Esophagus squamous epithelium (tissue), 5 donors: ENCODE measurements around the gene SUPT20HL2. TPM values are rescaled to one million over a fixed set of nuclear protein-coding genes. Genes with fewer than 3 reads are reported as not detected.

Experiments
- DNase-seq: peaks from one replicate; lab custom pipeline; 2025; lab: John Stamatoyannopoulos, UW
- H3K27ac ChIP-seq, 4 donors: fragments of 200-600 bp; sonication (generic); one replicate each; pipeline ENCODE4 v1.5.1; 2016 to 2019; ENCODE audit warnings: mild to moderate bottlenecking in 1 of 4
- H3K27me3 ChIP-seq, 4 donors: fragments of 200-600 bp; sonication (generic); 1 replicate in 3 of 4; 2 replicates in 1 of 4; pipeline versions ENCODE4 v1.5.1 to v1.6.0; 2017 to 2021; ENCODE audit warnings: antibody characterized with exemption in 1 of 4
- H3K36me3 ChIP-seq, 3 donors: fragments of 200-600 bp; sonication (generic); one replicate each; pipeline ENCODE4 v1.5.1; 2016 to 2019
- H3K4me1 ChIP-seq, 3 donors: fragments of 200-600 bp; sonication (generic); one replicate each; pipeline ENCODE4 v1.5.1; 2017 to 2019
- H3K4me3 ChIP-seq, 4 donors: fragments of 200-600 bp; sonication (generic); 1 replicate in 3 of 4; 2 replicates in 1 of 4; pipeline ENCODE4 v1.5.1; 2016 to 2019; ENCODE audit warnings: mild to moderate bottlenecking in 2 of 4, moderate library complexity in 1 of 4
- H3K9me3 ChIP-seq, 3 donors: fragments of 200-600 bp; sonication (generic); one replicate each; pipeline ENCODE4 v1.5.1; 2016 to 2019
- POLR2A ChIP-seq, 4 donors: fragments of 450-650 bp; IDR thresholded peaks; one replicate each; pipeline ENCODE4 v1.6.1; 2017; ENCODE audit warnings: antibody characterized with exemption in 4 of 4, mild to moderate bottlenecking in 4 of 4, moderate library complexity in 3 of 4
- WGBS, 2 donors: methylation state at CpG; one replicate each; pipeline ENCODE4 v1.1.5; 2018; 5-methylcytosine and 5-hydroxymethylcytosine counted together
- intact Hi-C: fragments of 100-400 bp; cut with DNase I; formaldehyde crosslinking; loops from one replicate; pipeline ENCODE4 v1.15.0; 2022
- total RNA-seq, 4 donors: library from RNA; depleted of rRNA; stranded (reverse); fragments of >200 nt; gene quantifications; one replicate each; pipeline ENCODE4 v1.1.0, GENCODE V29; 2016
- TF ChIP-seq, protein P1 (sequence below), 6 experiments: fragments of 450-650 bp in 4 of 6; fragments of 200-600 bp in 2 of 6; sonication (generic) in 2 of 6; IDR thresholded peaks; one replicate each; pipeline ENCODE4 v1.5.1; 2016 to 2019; ENCODE audit warnings: antibody characterized with exemption in 6 of 6, mild to moderate bottlenecking in 4 of 6, moderate library complexity in 4 of 6
- donor health status: DM: yes; HTN: yes; CAD: no.

Gene SUPT20HL2
- total RNA-seq, 4 donors from 2014 or later = not detected

DNA sequence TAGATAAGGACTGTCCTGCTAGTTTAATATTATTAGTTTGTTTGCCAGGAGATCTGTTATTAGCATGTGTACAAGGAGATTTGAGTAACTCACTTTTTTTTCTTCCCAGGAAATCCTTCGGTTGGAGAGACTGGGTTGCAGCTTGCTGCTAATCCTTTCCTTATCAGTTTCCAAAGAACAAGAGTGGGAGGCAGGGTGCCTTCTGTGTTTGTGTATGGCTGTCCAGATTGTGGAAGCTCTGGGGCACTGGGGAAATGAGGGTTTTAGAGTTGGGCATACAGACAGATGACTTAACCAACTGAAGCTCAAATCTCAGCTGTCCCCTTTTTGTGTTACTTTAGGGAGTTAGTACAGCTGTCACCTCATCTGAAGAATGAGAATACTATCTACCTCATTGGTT, 34.0 kb upstream of the SUPT20HL2 start:
- no peaks in the 10 kb centered on the region for H3K9me3 ChIP-seq
- H3K27ac ChIP-seq = no peak overlapping the region
- H3K4me3 ChIP-seq = no peak overlapping the region
- no peak for DNase-seq
- no peaks in the 10 kb centered on the region for H3K4me1 ChIP-seq
- intact Hi-C loops = no loop called here
- H3K36me3 ChIP-seq = no peaks in the 10 kb centered on the region
- TF ChIP-seq, protein P1, sequence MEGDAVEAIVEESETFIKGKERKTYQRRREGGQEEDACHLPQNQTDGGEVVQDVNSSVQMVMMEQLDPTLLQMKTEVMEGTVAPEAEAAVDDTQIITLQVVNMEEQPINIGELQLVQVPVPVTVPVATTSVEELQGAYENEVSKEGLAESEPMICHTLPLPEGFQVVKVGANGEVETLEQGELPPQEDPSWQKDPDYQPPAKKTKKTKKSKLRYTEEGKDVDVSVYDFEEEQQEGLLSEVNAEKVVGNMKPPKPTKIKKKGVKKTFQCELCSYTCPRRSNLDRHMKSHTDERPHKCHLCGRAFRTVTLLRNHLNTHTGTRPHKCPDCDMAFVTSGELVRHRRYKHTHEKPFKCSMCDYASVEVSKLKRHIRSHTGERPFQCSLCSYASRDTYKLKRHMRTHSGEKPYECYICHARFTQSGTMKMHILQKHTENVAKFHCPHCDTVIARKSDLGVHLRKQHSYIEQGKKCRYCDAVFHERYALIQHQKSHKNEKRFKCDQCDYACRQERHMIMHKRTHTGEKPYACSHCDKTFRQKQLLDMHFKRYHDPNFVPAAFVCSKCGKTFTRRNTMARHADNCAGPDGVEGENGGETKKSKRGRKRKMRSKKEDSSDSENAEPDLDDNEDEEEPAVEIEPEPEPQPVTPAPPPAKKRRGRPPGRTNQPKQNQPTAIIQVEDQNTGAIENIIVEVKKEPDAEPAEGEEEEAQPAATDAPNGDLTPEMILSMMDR (IDR thresholded peaks at IDR 0.05) = no peak
- no peak for TF ChIP-seq POLR2A (IDR thresholded peaks at IDR 0.05)
- WGBS, 2 donors = 17 to 44% methylated on average over 1 of the region's 1 CpG
- H3K27me3 ChIP-seq = no peaks in the 10 kb centered on the region

DNA sequence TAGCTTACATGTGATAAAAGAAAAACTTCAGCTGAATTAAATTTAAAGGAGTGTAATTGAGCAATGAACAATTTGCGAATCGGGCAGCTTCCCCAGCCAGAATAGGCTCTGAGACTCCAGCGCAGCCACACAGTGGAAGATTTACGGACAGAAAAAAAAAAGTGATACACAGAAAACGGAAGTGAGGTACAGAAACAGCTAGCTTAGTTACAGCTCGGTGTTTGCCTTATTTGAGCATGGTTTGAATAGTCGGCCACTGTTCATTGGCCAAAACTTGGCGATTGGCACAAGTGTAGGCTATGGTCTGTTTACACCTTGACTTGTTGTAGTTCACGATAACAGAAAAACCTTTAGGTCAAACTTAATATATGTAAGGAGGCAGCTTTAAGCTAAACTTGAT, 29.9 kb upstream of the SUPT20HL2 start:
- Histone ChIP-seq H3K9me3 (no peaks in the 10 kb centered on the region), H3K27me3 (no peaks in the 10 kb centered on the region), H3K4me3 (no peak overlapping the region), H3K36me3 (no peaks in the 10 kb centered on the region), H3K27ac (no peak overlapping the region), H3K4me1 (no peaks in the 10 kb centered on the region)
- no peak for TF ChIP-seq POLR2A (IDR thresholded peaks at IDR 0.05)
- TF ChIP-seq, protein P1 (IDR thresholded peaks at IDR 0.05) = no peak
- no peak for DNase-seq
- WGBS, 2 donors = 69 to 75% methylated on average over 8 to 9 of the region's 9 CpGs
- intact Hi-C loops = no loop called here

DNA sequence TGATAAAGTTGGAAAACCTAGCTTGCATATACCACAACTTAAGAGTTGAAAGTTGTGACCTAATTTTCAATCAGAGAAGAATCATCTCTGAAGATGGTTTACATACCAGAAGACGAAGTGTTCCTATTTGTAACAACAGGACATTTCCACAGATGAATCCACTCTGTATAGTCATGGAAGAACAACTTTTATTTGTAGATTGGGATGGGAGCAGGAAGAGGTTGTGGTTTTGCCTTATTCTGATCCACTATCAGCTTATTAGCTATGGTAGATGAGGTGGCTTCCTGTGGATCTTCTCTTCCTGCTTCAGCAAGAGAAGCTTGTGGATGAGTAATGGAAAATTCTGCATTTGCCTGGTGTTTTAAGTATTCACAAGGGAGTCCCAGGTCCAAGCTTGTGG, 27.9 kb upstream of the SUPT20HL2 start:
- TF ChIP-seq POLR2A (IDR thresholded peaks at IDR 0.05) = no peak
- TF ChIP-seq, protein P1 (IDR thresholded peaks at IDR 0.05) = no peak
- no peaks in the 10 kb centered on the region for H3K27me3 ChIP-seq
- H3K36me3 ChIP-seq = no peaks in the 10 kb centered on the region
- no peak overlapping the region for H3K27ac ChIP-seq
- H3K9me3 ChIP-seq = no peaks in the 10 kb centered on the region
- no peak for DNase-seq
- intact Hi-C loops = no loop called here
- no peaks in the 10 kb centered on the region for H3K4me1 ChIP-seq
- 50 to 63% methylated on average over 1 of the region's 1 CpG for WGBS, 2 donors
- no peak overlapping the region for H3K4me3 ChIP-seq

DNA sequence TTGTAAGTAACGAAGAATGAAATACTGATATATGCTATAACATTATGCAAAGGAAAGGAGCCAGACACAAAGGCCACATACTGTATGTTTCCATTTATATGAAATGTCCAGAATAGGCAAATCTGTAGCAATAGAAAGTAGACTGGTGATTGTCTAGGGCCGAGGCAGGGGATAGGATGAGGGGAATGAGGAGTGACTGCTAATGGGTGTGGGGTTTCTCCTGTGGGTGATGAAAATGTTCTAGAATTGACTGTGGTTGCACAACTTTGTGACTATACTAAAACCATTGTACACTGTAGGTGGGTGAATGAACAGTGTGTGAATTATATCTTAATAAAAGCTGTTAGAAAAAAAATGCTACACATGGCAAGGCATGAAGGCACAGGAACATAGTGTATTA, 26.6 kb upstream of the SUPT20HL2 start:
- TF ChIP-seq, protein P1 (IDR thresholded peaks at IDR 0.05) = no peak
- Histone ChIP-seq H3K27me3 (no peaks in the 10 kb centered on the region), H3K27ac (no peak overlapping the region), H3K4me3 (no peak overlapping the region), H3K4me1 (no peaks in the 10 kb centered on the region), H3K9me3 (no peaks in the 10 kb centered on the region), H3K36me3 (no peaks in the 10 kb centered on the region)
- 76 to 79% methylated on average over 2 of the region's 2 CpGs for WGBS, 2 donors
- DNase-seq = no peak
- intact Hi-C loops = no loop called here

DNA sequence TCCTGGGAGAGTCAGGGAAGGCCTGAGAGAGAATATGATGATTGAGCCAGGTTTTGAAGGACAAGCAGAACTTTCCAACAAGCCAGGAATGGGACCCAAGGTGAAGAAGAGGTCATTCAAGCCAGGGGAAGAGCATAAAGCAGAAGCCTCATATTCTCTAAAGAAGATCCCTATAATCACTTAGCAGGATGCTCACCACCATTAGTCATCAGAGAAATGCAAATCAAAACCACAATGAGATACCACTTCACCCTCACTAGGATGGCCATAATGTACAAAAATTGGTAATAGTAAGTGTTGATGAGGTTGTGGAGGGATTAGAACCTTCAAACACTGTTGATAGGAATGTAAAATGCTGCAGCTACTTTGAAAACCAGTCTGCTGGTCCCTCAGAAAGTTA, 26.0 kb upstream of the SUPT20HL2 start:
- TF ChIP-seq POLR2A (IDR thresholded peaks at IDR 0.05) = no peak
- H3K27ac ChIP-seq = no peak overlapping the region
- intact Hi-C loops = no loop called here

DNA sequence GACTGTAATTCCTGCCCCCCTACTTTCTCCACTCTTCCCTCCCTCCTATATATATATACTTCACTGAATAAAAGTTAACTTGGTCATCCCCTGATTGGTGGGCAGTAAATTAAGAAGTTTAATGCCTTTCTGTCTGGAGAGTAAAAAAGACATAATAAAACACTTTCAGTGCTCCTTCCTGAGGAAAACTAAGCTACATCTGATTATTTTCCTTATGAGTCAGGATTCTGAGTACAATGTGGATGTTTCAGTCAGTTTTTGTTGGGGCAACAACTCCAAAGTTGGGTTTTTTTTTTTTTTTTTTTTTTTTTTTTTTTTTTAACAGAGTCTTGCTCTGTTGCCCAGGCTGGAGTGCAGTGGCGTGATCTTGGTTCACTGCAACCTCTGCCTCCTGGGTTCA, 22.0 kb upstream of the SUPT20HL2 start:
- no peak overlapping the region for H3K4me3 ChIP-seq
- TF ChIP-seq, protein P1 (IDR thresholded peaks at IDR 0.05) = no peak
- no peak for TF ChIP-seq POLR2A (IDR thresholded peaks at IDR 0.05)
- no peaks in the 10 kb centered on the region for H3K36me3 ChIP-seq
- no peaks in the 10 kb centered on the region for H3K4me1 ChIP-seq
- DNase-seq = no peak
- intact Hi-C loops = no loop called here
- H3K27me3 ChIP-seq = no peaks in the 10 kb centered on the region
- WGBS, 2 donors = 60 to 71% methylated on average over 1 of the region's 1 CpG
- H3K9me3 ChIP-seq = no peaks in the 10 kb centered on the region
- H3K27ac ChIP-seq = no peak overlapping the region

More for the DNA sequence above, 26.0 kb upstream of the SUPT20HL2 start:
- DNase-seq = no peak
- Histone ChIP-seq H3K4me1 (no peaks in the 10 kb centered on the region), H3K9me3 (no peaks in the 10 kb centered on the region), H3K27me3 (no peaks in the 10 kb centered on the region), H3K36me3 (no peaks in the 10 kb centered on the region), H3K4me3 (no peak overlapping the region)
